Measurements from ENCODE around the gene HAPLN3.

The HAPLN3 gene

GRCh38 chr15:88896333-88897033 is 1.1 kb upstream of the HAPLN3 start:
- DNase-seq (ENCODE audit: low read depth in 2 of 3, low spot score in 1 of 3): no peak

GRCh38 chr15:88894348-88894818 is 961 bp downstream of the HAPLN3 start:
- peak; percentile 76 to 85 (median 80) for DNase-seq (ENCODE audit: low read depth in 2 of 3, low spot score in 1 of 3)

DNA sequence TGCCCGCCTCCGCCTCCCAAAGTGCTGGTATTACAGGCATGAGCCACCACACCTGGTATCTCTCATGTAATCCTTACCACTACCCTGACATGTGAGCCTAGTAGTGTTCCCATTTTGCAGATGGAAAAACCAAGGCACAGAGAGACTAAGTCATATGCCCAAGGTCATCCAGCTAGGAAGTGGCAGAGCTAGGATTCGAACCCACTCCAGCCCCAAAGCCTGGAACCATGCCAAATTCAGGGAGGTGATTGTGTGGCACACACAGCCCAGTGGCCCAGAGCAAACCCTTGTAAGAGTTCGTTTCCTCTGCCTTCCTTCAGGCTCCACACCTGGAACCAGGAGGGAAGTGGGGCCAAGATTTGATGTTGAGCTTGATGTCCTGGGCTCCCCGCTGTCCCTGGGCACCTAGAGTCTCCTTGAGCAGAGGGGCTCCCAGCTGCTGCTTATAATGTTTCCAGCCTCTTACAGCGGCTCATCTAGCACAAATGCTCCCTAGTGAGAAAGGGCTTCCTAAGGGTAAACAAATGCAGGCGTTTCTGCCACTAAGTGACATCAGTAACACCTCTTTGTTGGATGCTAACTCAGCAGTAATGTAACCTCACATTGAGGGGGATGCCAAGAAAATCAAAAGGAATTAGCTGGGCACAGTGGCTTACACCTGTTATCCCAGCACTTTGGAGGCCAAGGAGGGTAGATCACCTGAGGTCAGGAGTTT is 3.6 kb downstream of the HAPLN3 start:
- no peak for DNase-seq (ENCODE audit: low read depth in 2 of 3, low spot score in 1 of 3)

DNA sequence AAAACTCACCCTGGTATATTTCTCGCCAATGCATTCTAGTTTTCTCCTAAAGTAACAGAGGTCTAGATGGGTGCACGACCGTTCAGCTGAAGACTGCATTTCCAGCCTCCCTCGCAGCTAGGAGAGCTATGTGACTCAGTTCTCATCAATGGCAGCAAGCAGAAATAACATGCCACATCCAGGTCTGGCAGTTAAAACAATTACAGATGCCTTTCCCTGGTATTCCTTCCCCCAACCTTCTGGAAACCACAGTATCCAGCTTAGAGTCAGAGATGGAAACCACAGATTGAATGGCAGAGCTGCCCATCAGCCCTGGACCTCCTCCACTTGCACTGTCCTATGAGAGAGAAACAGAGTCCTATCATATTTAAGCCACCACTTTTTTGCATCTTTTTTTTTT is 4.8 kb downstream of the HAPLN3 start:
- no peak for DNase-seq (ENCODE audit: low read depth in 2 of 3, low spot score in 1 of 3)

- DNase-seq (ENCODE audit: low read depth in 2 of 3, low spot score in 1 of 3): no peak
These were observed 6.6 kb downstream of the HAPLN3 start for GRCh38 chr15:88888719-88889118.

GRCh38 chr15:88887068-88887580 is 8.2 kb downstream of the HAPLN3 start:
- DNase-seq (ENCODE audit: low read depth in 2 of 3, low spot score in 1 of 3): no peak

- no peak for DNase-seq (ENCODE audit: low read depth in 2 of 3, low spot score in 1 of 3)
These were observed 12.6 kb downstream of the HAPLN3 start for GRCh38 chr15:88882785-88883184.

GRCh38 chr15:88881775-88882174 is 13.6 kb downstream of the HAPLN3 start:
- DNase-seq (ENCODE audit: low read depth in 2 of 3, low spot score in 1 of 3): no peak

GRCh38 chr15:88880944-88881740 is 14.2 kb downstream of the HAPLN3 start:
- no peak for DNase-seq (ENCODE audit: low read depth in 2 of 3, low spot score in 1 of 3)

DNA sequence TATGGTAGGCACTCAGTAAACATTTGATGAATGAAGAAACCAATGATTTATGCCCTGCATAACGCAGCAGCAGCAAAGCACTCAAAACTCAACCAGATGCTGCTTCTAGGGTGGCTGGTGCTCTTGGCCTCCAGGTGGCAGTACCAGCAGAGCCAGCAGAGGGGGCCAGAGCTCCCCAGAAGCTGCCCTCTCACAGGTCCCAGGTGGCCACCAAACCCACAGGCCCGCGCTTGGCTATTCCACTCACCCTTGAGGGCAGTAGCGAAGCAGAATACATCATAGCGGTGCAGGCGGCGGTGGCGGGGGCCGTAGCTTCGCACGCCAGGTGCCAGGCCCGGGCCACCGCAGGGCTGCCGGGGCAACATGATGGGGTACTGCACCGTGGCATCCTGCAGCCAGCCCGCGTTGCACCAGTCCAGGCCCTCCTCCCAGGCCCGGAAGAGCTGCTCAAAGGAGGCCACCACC is 16.6 kb downstream of the HAPLN3 start:
- peak in 1 of 3 donors; percentile 16 for DNase-seq (ENCODE audit: low read depth in 2 of 3, low spot score in 1 of 3)

- no peak for DNase-seq (ENCODE audit: low read depth in 2 of 3, low spot score in 1 of 3)
These were observed 17.4 kb downstream of the HAPLN3 start for GRCh38 chr15:88877906-88878305.

- no peak for DNase-seq (ENCODE audit: low read depth in 2 of 3, low spot score in 1 of 3)
These were observed 17.9 kb downstream of the HAPLN3 start for GRCh38 chr15:88877415-88877814.

DNA sequence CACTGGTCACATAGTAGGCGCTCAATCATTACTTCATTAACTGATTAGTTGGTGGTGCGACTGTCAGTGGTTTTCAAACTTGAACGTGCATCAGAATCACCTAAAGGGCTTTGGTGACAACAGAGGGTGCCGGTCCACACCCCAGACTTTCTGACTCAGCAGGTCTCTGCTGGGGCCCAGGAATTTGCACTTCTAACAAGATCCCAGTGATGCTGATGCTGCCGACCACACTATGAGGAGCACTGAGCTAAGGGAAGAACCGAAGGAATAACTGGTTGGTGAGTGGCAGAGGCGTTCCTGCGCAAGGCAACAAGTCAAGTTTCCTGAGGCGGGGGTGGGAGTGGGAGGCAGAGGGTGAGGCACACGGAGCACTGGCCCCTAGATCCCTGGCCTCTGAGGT is 18.8 kb downstream of the HAPLN3 start:
- DNase-seq (ENCODE audit: low read depth in 2 of 3, low spot score in 1 of 3): no peak

DNA sequence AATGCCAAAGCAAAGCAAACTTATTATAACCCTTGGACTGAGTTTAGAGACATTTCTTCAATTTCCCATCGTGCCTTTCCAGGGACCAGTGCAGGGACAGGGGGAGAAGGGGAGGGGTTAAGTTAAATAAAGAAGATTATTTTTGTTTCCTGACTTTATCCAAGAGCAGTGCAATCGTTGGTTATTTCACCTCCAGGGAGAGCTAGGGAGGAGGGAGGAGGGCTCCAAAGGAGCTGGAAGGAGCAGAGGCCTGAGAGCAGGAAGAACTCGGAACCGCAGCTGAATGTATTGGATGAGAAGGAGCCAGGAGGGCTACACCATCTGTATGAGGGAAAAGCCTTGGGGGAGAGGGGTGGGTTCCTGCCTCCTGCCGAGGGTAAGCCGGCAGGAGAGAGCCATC is 20.7 kb downstream of the HAPLN3 start:
- DNase-seq (ENCODE audit: low read depth in 2 of 3, low spot score in 1 of 3): no peak

DNA sequence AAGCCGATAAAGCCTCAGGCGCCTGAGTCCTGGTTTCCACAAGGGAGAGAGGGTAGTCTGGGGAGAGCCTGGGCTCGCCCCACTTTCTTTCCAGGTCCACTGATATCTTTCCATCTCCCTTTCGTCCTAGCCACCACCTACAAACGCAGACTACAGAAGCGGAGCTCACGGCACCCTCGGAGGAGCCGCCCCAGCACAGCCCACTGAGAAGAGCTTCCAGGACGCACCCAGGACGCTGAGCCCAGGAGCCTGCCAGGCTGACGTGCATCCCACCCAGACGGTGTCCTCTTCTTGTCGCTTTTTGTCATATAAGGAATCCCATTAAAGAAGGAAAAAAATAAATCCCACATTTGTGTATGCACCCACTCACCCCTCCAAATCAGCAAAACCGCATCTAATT is 21.1 kb downstream of the HAPLN3 start:
- DNase-seq (ENCODE audit: low read depth in 2 of 3, low spot score in 1 of 3): no peak

GRCh38 chr15:88873786-88874185 is 21.6 kb downstream of the HAPLN3 start:
- no peak for DNase-seq (ENCODE audit: low read depth in 2 of 3, low spot score in 1 of 3)

- DNase-seq (ENCODE audit: low read depth in 2 of 3, low spot score in 1 of 3): no peak
These were observed 22.6 kb downstream of the HAPLN3 start for GRCh38 chr15:88872706-88873105.

DNA sequence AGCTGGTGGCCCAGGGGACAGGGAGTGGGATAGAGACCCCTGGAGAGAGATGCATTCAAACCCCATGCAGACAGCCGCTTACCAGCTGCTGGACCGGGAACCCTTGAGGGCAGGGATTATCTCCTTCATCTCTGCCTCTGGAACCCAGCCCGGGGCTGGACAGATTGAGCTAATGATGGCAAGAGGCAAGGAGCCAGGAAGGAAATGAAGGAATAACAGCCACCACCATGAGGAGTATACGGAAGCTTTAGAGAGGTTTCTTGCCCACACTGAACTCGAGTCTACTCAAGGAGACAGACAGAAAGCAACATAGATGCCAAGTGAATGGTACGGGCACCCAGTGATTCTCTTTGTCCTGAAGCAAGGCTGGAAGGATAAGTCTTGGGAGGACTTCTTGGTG is 23.2 kb downstream of the HAPLN3 start:
- DNase-seq (ENCODE audit: low read depth in 2 of 3, low spot score in 1 of 3): no peak

DNA sequence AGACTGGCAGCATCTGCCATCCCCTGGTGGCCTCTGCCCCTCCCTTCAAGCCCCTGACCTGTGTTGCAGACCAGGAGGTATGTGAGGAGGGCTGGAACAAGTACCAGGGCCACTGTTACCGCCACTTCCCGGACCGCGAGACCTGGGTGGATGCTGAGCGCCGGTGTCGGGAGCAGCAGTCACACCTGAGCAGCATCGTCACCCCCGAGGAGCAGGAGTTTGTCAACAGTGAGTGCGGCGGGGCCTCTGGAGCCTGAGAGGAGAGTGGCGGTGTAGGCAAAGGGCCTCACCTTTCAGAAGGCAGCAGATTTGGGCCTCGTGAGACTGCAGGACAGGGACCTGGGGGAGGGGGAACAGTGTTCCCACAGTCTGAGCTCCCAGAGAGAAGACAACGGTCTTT is 24.0 kb downstream of the HAPLN3 start:
- DNase-seq (ENCODE audit: low read depth in 2 of 3, low spot score in 1 of 3): no peak

GRCh38 chr15:88866295-88866881 is 29.0 kb downstream of the HAPLN3 start:
- DNase-seq (ENCODE audit: low read depth in 2 of 3, low spot score in 1 of 3): no peak

GRCh38 chr15:88865498-88866099 is 29.7 kb downstream of the HAPLN3 start:
- no peak for DNase-seq (ENCODE audit: low read depth in 2 of 3, low spot score in 1 of 3)

Measured in stimulated activated CD4-positive, alpha-beta T cell treated with anti-CD3 and anti-CD28 coated beads, Interleukin-12 subunit alpha, Interleukin-12 subunit beta, amount 100 ng/mL, for 48 hours (primary cell).